Measurements from ENCODE around the gene RHOB.
"Not testable (repeated sequence)": the region's sequence is repeated elsewhere in the genome, so short reads cannot be mapped to it uniquely, and the experiment has no call there.

The RHOB gene

GRCh38 chr2:20423359-20423758 is 23.5 kb upstream of the RHOB start:
- no peak for DNase-seq

GRCh38 chr2:20423847-20424246 is 23.0 kb upstream of the RHOB start:
- DNase-seq: no peak

GRCh38 chr2:20424300-20425290 is 22.3 kb upstream of the RHOB start:
- DNase-seq: peak in 1 of 2 experiments; percentile 18

- no peak for DNase-seq
These were observed 21.4 kb upstream of the RHOB start for GRCh38 chr2:20425371-20425881.

- no peak for DNase-seq
These were observed 21.0 kb upstream of the RHOB start for GRCh38 chr2:20425884-20426283.

GRCh38 chr2:20427931-20428526 is 18.8 kb upstream of the RHOB start:
- DNase-seq: no peak

- DNase-seq: no peak
These were observed 18.0 kb upstream of the RHOB start for GRCh38 chr2:20428717-20429490.

GRCh38 chr2:20429528-20429927 is 17.3 kb upstream of the RHOB start:
- DNase-seq: no peak

- DNase-seq: no peak
These were observed 16.8 kb upstream of the RHOB start for GRCh38 chr2:20430035-20430434.

GRCh38 chr2:20430461-20431300 is 16.2 kb upstream of the RHOB start:
- DNase-seq: peak; percentile 13 to 36

- DNase-seq: no peak
These were observed 15.6 kb upstream of the RHOB start for GRCh38 chr2:20431301-20431698.

- DNase-seq: no peak
These were observed 15.1 kb upstream of the RHOB start for GRCh38 chr2:20431772-20432171.

- DNase-seq: no peak
These were observed 14.2 kb upstream of the RHOB start for GRCh38 chr2:20432714-20433113.

GRCh38 chr2:20433249-20433648 is 13.6 kb upstream of the RHOB start:
- DNase-seq: no peak

GRCh38 chr2:20433946-20434553 is 12.8 kb upstream of the RHOB start:
- no peak for DNase-seq

GRCh38 chr2:20434588-20435294 is 12.1 kb upstream of the RHOB start:
- DNase-seq: no peak

- not testable (repeated sequence) for DNase-seq
These were observed 11.4 kb upstream of the RHOB start for GRCh38 chr2:20435456-20435855.

- DNase-seq: no peak
These were observed 10.0 kb upstream of the RHOB start for GRCh38 chr2:20436716-20437470.

GRCh38 chr2:20438334-20439192 is 8.3 kb upstream of the RHOB start:
- DNase-seq: no peak

- DNase-seq: no peak
These were observed 7.7 kb upstream of the RHOB start for GRCh38 chr2:20439193-20439475.
